IMR-90 (cell line): Measurements from ENCODE around the gene RNGTT. TPM values are rescaled to one million over a fixed set of nuclear protein-coding genes. Genes with fewer than 3 reads are reported as not detected.

Source experiments
- ATAC-seq: fragments of 200-7000 bp; cut with Tn5 transposase; 2 replicates; pipeline ENCODE4 v1.9.1; 2020; ENCODE audit warnings: low read depth, mild to moderate bottlenecking, moderate library complexity
- BruUV-seq: library from RNA; stranded (reverse); fragments of 400-500 nt; replicated peaks from 2 replicates; lab custom pipeline; 2021; lab: Mats Ljungman, UMichigan
- CTCF ChIA-PET: fragments of 300-600 bp; formaldehyde crosslinking; extraction: SDS; loops from one replicate; lab custom pipeline; 2021; ENCODE audit warnings: antibody characterized with exemption; lab: Yijun Ruan, JAX
- POLR2A ChIA-PET: fragments of 300-600 bp; sonication (Branson Sonifier 250); formaldehyde crosslinking; loops from one replicate; lab custom pipeline; 2022; ENCODE audit warnings: antibody characterized with exemption; ENCODE audit not compliant: unreplicated experiment; lab: Charles Lee
- DNase-seq: peaks from one replicate; pipeline ENCODE4 v3.0.0; 2013
- H2AFZ ChIP-seq: replicated peaks from 2 replicates; pipeline ENCODE3; 2013; ENCODE audit warnings: low read length, mild to moderate bottlenecking; ENCODE audit not compliant: poor library complexity
- H2AK5ac ChIP-seq: 2 replicates; pipeline ENCODE4 v1.6.1; 2013; ENCODE audit warnings: low read depth, low read length, inconsistent platforms
- H2AK9ac ChIP-seq: replicated peaks from 2 replicates; pipeline ENCODE3; 2013; ENCODE audit warnings: mild to moderate bottlenecking, low read depth, low read length, moderate library complexity; ENCODE audit not compliant: poor library complexity
- H2BK120ac ChIP-seq: 2 replicates; pipeline ENCODE4 v1.6.1; 2013; ENCODE audit warnings: low read depth, low read length, inconsistent platforms
- H2BK15ac ChIP-seq: 3 replicates; pipeline ENCODE4 v1.6.1; 2013; ENCODE audit warnings: low read depth, low read length, inconsistent platforms
- H2BK20ac ChIP-seq: 2 replicates; pipeline ENCODE4 v1.6.1; 2013; ENCODE audit warnings: low read depth, mild to moderate bottlenecking, inconsistent platforms, low read length, moderate library complexity
- H2BK5ac ChIP-seq: 2 replicates; pipeline ENCODE4 v1.6.1; 2013; ENCODE audit warnings: mild to moderate bottlenecking, low read depth, low read length, inconsistent platforms; ENCODE audit not compliant: poor library complexity, severe bottlenecking
- H3K14ac ChIP-seq: replicated peaks from 2 replicates; pipeline ENCODE4 v1.6.1; 2013; ENCODE audit warnings: low read depth, low read length, inconsistent platforms
- H3K18ac ChIP-seq: 2 replicates; pipeline ENCODE4 v1.6.1; 2013; ENCODE audit warnings: low read depth, low read length, control low read depth
- H3K23ac ChIP-seq: 2 replicates; pipeline ENCODE4 v1.6.1; 2013; ENCODE audit warnings: low read depth, low read length, inconsistent platforms
- H3K27ac ChIP-seq: 2 replicates; pipeline ENCODE4 v1.5.1; 2013; ENCODE audit warnings: mild to moderate bottlenecking, control low read depth, low read length; ENCODE audit not compliant: insufficient read depth
- H3K27me3 ChIP-seq: 2 replicates; pipeline ENCODE4 v1.6.1; 2013; ENCODE audit warnings: low read length; ENCODE audit not compliant: control insufficient read depth, insufficient read depth
- H3K36me3 ChIP-seq: 2 replicates; pipeline ENCODE4 v1.6.1; 2013; ENCODE audit warnings: low read length, mixed read lengths; ENCODE audit not compliant: control insufficient read depth, insufficient read depth
- H3K4ac ChIP-seq: 2 replicates; pipeline ENCODE4 v1.6.1; 2013; ENCODE audit warnings: low read depth, low read length, inconsistent platforms
- H3K4me1 ChIP-seq: 2 replicates; pipeline ENCODE4 v1.6.1; 2013; ENCODE audit warnings: low read length, mixed read lengths; ENCODE audit not compliant: control insufficient read depth, insufficient read depth
- H3K4me2 ChIP-seq: 2 replicates; pipeline ENCODE4 v1.6.1; 2013; ENCODE audit warnings: low read depth, mild to moderate bottlenecking, control low read depth, low read length, moderate library complexity
- H3K4me3 ChIP-seq: 2 replicates; pipeline ENCODE4 v1.5.1; 2013; ENCODE audit warnings: low read depth, mild to moderate bottlenecking, control low read depth, low read length, moderate library complexity; ENCODE audit not compliant: insufficient read depth
- H3K56ac ChIP-seq: 2 replicates; pipeline ENCODE4 v1.6.1; 2013; ENCODE audit warnings: low read length, inconsistent platforms; ENCODE audit not compliant: insufficient read depth; ENCODE audit errors: extremely low read depth
- H3K79me1 ChIP-seq, 2 experiments: 2 replicates each; pipeline ENCODE4 v1.6.1; 2013; ENCODE audit warnings: low read length in 2 of 2, inconsistent platforms in 1 of 2, low read depth in 1 of 2
- H3K9ac ChIP-seq: 2 replicates; pipeline ENCODE4 v1.6.1; 2013; ENCODE audit warnings: low read depth, low read length, control low read depth
- H3K9me1 ChIP-seq: 2 replicates; pipeline ENCODE4 v1.6.1; 2013; ENCODE audit warnings: low read length, inconsistent platforms; ENCODE audit not compliant: insufficient read depth
- H3K9me3 ChIP-seq: 2 replicates; pipeline ENCODE4 v1.6.1; 2013; ENCODE audit warnings: low read length; ENCODE audit not compliant: control insufficient read depth, insufficient read depth
- H4K20me1 ChIP-seq: 2 replicates; pipeline ENCODE4 v1.6.1; 2013; ENCODE audit warnings: low read length, inconsistent platforms; ENCODE audit not compliant: insufficient read depth
- H4K5ac ChIP-seq: 2 replicates; pipeline ENCODE4 v1.6.1; 2013; ENCODE audit warnings: mild to moderate bottlenecking, low read depth, low read length, control low read depth
- H4K8ac ChIP-seq, 2 experiments: 2 replicates each; pipeline ENCODE4 v1.6.1; 2013; ENCODE audit warnings: low read depth in 2 of 2, low read length in 2 of 2, control low read depth in 1 of 2, inconsistent platforms in 1 of 2
- H4K91ac ChIP-seq: 2 replicates; pipeline ENCODE4 v1.6.1; 2013; ENCODE audit warnings: low read depth, low read length, inconsistent platforms; ENCODE audit not compliant: insufficient read depth
- CEBPB ChIP-seq: IDR thresholded peaks from 2 replicates; pipeline ENCODE4 v1.6.1; 2012; ENCODE audit warnings: low read depth, low read length, improper control_type of control experiment
- CHD1 ChIP-seq: IDR thresholded peaks from 2 replicates; pipeline ENCODE4 v1.6.1; 2012; ENCODE audit warnings: low read depth, low read length, improper control_type of control experiment
- RAD21 ChIP-seq: IDR thresholded peaks from 2 replicates; pipeline ENCODE4 v1.6.1; 2012; ENCODE audit warnings: low read length, improper control_type of control experiment
- WGBS, 2 experiments: methylation state at CpG; one replicate each; pipeline versions ENCODE4 v1.1.5 to v1.1.7; 2013; ENCODE audit warnings: missing lambda C conversion rate in 2 of 2; ENCODE audit not compliant: insufficient read length in 1 of 2; ENCODE audit errors: extremely low coverage in 2 of 2; 5-methylcytosine and 5-hydroxymethylcytosine counted together
- dilution Hi-C: fragments of 300-500 bp; cut with HindIII; formaldehyde crosslinking; loops from one replicate; pipeline ENCODE4 v1.14.3; 2018; ENCODE audit warnings: low sequenced_read_pairs; ENCODE audit not compliant: unreplicated experiment
- in situ Hi-C: fragments of 300-500 bp; cut with MboI; formaldehyde crosslinking; loops from 3 replicates; pipeline ENCODE4 v1.14.3; 2019; ENCODE audit warnings: low sequenced_read_pairs, inconsistent platforms, mixed read lengths
- intact Hi-C: fragments of 100-400 bp; cut with micrococcal nuclease; formaldehyde crosslinking; loops from 2 replicates; pipeline ENCODE4 v1.10.0; 2022
- polyA plus RNA-seq, 3 experiments: library from polyadenylated mRNA; depleted of rRNA; stranded (reverse); fragments of >200 nt; gene quantifications; 2 replicates each; pipeline ENCODE4 v1.2.3, GENCODE V29; 2012; ENCODE audit warnings: low replicate concordance in 1 of 3
- total RNA-seq: library from RNA; depleted of rRNA; stranded (reverse); fragments of >200 nt; gene quantifications from 2 replicates; pipeline ENCODE4 v1.2.3, GENCODE V29; 2012
- TF ChIP-seq, protein P1 (sequence below): conservative IDR thresholded peaks from 2 replicates; pipeline ENCODE4 v1.5.1; 2012; ENCODE audit warnings: mild to moderate bottlenecking, low read depth, low read length, improper control_type of control experiment

Gene RNGTT
- total and polyA plus RNA-seq, 2 of the 4 experiments (the other 2 are of a cell fraction): 5.4 to 21.7 TPM

GRCh38 chr6:88919032-88919431 lies 44.4 kb downstream of the RNGTT start:
- no peak overlapping the region for H3K23ac ChIP-seq
- H3K27me3 ChIP-seq: no peaks in the 10 kb centered on the region
- ATAC-seq: no peak
- no peak overlapping the region for H2AK5ac ChIP-seq
- H3K27ac ChIP-seq: no peak overlapping the region
- BruUV-seq: no TSS peak
- H3K4me2 ChIP-seq: no peak overlapping the region
- ChIA-PET POLR2A (no interaction called here), CTCF (interaction anchor here (0.6 to 0.8 kb wide), 2 partner anchors 17 to 1359 kb away, joined by 3 read pairs; no protein-coding TSS in a partner anchor)
- H2BK20ac ChIP-seq: no peak overlapping the region
- H3K4me1 ChIP-seq: no peaks in the 10 kb centered on the region
- no peaks in the 10 kb centered on the region for H3K9me3 ChIP-seq
- dilution Hi-C loops: no loop called here
- no peaks in the 10 kb centered on the region for H4K20me1 ChIP-seq
- no peaks in the 10 kb centered on the region; a peak in 1 of 4 replicates for H3K79me1 ChIP-seq
- no peak overlapping the region for H3K18ac ChIP-seq
- no CpG with 5 or more reads among the region's 1 CpG for WGBS, 2 experiments
- TF ChIP-seq, protein P1, sequence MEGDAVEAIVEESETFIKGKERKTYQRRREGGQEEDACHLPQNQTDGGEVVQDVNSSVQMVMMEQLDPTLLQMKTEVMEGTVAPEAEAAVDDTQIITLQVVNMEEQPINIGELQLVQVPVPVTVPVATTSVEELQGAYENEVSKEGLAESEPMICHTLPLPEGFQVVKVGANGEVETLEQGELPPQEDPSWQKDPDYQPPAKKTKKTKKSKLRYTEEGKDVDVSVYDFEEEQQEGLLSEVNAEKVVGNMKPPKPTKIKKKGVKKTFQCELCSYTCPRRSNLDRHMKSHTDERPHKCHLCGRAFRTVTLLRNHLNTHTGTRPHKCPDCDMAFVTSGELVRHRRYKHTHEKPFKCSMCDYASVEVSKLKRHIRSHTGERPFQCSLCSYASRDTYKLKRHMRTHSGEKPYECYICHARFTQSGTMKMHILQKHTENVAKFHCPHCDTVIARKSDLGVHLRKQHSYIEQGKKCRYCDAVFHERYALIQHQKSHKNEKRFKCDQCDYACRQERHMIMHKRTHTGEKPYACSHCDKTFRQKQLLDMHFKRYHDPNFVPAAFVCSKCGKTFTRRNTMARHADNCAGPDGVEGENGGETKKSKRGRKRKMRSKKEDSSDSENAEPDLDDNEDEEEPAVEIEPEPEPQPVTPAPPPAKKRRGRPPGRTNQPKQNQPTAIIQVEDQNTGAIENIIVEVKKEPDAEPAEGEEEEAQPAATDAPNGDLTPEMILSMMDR: 0 out of 2 replicates have a peak, but pooled peaks have one; percentile 21
- TF ChIP-seq CHD1 (no peak), CEBPB (no peak), RAD21 (no peak)
- intact Hi-C loops: no loop called here
- no peak overlapping the region for H3K14ac ChIP-seq
- no peak overlapping the region for H2AFZ ChIP-seq
- H3K56ac ChIP-seq: no peak overlapping the region
- H2BK15ac ChIP-seq: no peak overlapping the region
- no peak overlapping the region for H4K91ac ChIP-seq
- in situ Hi-C loops: no loop called here
- H2BK5ac ChIP-seq: no peak overlapping the region
- H3K9me1 ChIP-seq: no peaks in the 10 kb centered on the region
- no peak overlapping the region for H3K9ac ChIP-seq
- DNase-seq: no peak
- no peak overlapping the region for H2AK9ac ChIP-seq
- no peak overlapping the region for H4K8ac ChIP-seq
- H3K4ac ChIP-seq: no peak overlapping the region
- H3K36me3 ChIP-seq: peaks cover 1% of the 10 kb centered on the region; the same call in 1 of the 2 replicates
- no peak overlapping the region for H4K5ac ChIP-seq
- no peak overlapping the region for H3K4me3 ChIP-seq
- no peak overlapping the region for H2BK120ac ChIP-seq
